DMS79 treated with DMSO at 0.1 percent for 48 hours (cell line): ENCODE data around the gene CAMP.
"Not testable (repeated sequence)": the region's sequence is repeated elsewhere in the genome, so short reads cannot be mapped to it uniquely, and the experiment has no call there.

Source experiments
- DNase-seq: peaks from one replicate; lab custom pipeline; 2025; lab: John Stamatoyannopoulos, UW

Gene CAMP, protein sequence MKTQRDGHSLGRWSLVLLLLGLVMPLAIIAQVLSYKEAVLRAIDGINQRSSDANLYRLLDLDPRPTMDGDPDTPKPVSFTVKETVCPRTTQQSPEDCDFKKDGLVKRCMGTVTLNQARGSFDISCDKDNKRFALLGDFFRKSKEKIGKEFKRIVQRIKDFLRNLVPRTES

DNA sequence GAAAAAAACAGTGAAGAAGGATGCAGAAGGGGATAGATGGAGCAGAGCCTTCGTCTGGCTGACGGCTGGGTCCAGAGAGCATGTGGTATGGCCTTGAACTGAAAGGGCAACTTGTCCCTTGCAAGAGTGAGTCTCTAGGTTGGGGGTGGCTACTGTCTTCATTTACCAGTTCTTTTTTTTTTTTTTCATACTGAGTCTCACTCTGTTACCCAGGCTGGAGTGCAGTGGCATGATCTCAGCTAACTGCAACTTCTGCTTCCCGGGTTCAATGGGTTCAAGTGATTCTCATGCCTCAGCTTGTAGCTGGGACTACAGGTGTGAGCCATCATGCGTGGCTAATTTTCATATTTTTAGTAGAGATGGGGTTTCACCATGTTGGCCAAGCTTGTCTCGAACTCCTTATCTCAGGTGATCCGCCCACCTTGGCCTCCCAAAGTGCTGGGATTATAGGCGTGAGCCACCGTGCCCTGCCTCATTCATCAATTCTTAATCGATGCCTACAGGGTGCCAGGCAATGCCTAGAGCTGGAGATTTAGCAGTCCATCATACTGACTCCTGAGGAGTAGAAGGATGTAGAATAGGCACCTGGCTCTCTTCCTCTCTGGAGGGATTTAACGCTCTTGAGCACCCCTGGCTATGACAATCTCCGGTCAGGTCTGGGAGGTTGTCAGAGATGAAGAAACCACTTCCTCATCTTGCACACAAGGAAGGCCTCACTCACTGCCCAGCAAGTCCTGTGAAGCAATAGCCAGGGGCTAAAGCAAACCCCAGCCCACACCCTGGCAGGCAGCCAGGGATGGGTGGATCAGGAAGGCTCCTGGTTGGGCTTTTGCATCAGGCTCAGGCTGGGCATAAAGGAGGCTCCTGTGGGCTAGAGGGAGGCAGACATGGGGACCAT lies at the start of gene CAMP:
CAMP (plus strand) TSS at position 880 of the 898 bp plus-strand sequence; CDS start at position 897, 17 bp downstream.
- peak; percentile 68 for DNase-seq

DNA sequence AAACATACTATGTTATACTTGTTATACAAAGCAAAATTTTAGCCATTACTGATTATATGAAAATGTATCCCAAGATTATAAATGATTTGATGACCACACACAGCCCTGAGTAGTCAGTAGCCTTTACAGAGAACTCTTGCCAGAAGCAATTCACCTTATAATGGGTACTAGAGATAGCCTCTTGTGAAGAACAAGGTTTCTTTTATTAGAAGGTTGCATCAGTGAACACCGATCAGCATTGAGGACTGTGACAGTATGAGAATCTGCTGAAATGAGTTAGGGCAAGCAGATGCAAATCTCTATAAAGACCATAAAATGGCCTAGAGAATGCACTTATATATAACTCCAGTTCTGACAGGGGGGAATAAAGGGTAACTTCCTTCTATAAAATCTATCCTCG lies 45.2 kb upstream of the CAMP start:
- no peak for DNase-seq

DNA sequence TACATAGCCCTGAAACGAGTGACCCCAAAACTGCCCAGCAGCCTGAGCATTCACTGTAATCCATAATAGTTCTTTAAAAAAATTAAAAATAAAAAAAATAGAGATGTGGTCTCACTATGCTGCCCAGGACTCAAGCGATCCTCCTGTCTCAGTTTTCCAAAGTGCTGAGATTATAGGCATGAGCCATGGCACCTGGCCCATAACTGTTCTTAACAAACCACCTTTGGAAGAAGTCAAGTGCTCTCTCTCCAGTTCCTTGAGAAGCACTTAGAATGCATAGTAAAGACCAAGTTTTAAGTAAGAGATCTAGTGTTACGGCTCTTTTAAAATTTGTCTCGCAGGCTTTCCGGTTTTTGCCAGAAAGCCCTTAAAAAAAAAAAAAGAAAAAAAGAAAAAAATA lies 43.3 kb upstream of the CAMP start:
- DNase-seq = peak; percentile 22

DNA sequence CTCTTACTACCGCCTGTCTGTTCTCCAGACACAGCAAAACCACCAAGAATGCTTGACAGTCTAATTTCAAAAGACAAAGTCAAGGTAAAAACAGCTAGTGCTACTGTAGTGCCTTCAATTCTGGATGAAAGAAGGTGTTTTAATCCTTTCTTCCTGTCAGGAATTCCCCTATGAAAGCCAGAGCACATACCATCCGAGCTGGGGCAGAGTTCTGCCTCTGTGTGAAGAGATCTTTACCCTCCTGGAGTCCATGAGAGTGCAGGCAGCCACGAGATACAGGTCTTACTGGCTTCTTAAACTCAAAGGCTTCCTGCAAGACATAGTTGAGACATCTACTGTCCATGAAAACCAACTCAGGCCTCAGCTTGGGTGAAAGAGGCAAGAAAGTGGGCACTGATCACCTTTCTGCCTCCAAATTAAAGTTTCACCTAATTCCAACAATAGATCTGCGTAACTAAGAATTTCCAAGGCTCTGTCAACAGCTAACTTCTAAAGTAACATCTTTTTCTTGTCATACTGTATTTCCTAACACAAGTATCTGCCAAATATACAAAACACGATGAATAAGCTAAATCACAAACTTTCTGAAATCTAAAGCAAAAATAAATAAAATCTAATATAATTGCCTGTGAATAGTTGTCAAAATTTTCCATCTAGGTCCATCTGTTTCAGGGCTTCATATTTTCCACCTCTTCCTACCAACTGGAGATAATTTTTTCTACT lies 42.6 kb upstream of the CAMP start:
- DNase-seq = no peak

DNA sequence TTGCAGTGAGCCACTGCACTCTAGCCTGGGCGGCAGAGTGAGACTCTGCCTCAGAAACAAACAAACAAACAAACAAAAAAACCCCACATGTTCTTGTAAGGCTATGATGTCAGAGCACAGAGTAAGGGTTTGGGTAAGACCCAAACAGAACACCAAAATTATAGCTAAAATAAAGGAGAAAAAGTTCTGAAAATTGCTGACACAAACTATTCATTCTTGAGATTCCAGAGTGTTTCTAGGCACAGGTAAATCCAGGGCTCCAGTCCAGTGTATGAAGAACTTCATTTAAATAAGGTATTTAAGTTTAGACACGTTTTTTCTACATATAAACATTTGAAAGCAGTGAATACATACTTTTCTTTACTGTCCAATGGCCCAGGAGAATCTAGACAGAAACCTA lies 39.0 kb upstream of the CAMP start:
- DNase-seq = no peak

DNA sequence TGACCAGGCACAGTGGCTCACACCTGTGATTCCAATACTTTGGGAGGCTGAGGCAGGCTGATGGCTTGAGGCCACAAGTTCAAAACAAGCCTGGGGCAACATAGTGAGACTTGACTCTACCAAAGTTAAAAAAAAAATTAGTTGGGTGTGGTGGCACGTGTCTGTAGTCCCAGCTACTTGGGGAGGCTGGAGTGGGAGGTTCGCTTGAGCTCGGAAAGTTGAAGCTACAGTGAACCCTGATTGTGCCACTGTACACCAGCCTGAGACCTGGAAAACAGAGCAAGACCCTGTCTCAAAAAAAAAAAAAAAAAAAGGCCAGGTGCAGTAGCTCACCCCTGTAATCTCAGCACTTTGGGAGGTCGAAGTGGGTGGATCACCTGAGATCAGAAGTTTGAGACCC lies 38.2 kb upstream of the CAMP start:
- DNase-seq = no peak

DNA sequence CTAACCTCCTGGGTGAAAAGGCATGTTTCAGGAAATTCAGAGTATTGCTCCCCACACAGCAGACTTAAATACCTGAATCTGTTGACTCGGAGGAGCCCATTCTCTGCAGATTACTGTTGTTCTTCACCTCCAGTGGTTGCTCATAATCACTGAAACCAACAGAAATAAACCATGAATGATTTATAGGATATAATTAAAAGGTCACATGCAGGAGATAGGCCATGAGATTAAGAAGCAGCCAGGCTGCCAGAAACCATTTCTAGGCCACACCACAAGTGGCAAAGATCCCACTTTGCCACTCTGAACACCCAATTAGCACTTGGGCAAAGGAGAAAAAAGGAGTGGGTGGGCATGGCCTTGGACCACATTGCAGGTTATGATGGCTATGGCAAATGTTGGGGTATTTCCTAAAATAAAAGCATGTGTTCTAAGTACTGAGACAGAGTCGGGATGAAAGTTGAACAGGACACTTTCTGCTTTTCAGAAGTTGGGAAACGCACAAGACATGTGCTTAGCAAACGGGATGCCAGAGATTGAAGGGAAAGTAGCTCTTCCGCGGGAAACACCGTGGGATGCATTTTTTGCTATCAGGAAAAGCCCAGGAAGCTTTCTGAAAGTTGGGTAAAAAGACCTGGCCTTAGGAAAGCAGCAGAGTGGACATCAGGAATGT lies 36.5 kb upstream of the CAMP start:
- no peak for DNase-seq

DNA sequence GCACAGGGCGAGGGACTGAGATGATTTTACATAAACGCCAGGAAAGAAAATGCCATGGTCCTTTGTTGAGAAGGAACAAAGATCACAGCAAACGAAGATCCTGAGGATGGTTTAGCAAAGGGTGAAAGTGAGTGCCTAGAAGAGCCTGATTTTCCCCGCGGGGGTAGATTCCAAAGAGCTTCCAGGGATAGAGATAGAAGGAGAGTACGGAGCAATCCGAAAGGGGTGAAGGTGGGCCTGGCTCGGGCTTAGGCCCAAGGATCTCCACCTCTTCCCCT lies 36.1 kb upstream of the CAMP start:
- no peak for DNase-seq

DNA sequence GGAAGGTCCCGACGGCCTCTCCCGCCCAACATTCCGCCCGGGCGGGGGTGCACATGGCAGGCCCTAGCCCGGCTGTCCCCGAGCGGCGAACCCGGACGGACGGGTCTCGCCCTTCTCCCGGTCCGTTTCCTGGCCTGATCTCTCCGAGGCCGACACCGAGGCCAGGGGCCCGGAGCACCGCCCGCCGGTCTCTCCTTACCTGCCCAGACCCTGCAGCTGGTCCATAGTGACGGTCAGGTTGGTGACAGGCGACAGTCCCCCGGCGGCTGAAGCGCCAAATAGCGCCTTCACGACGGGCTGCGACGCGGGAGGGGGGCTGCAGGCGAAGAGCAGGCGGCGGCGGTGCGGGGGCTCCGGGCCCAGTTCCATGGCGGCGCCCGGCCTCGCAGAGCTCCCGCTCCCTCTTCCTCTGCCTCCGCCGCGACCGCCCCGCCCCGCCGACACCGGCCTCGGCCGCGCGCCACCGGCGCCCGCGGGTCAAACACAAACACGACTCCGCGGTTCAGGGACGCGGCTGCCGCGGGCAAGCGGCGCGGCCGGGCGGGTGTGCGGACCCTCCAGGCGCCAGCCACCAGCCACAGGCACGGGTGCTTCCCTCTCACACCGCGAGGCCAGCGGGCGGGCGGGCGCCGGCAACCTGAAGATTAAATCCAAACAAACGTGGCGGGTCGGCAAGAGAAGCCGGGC lies 35.6 kb upstream of the CAMP start:
- no peak for DNase-seq

DNA sequence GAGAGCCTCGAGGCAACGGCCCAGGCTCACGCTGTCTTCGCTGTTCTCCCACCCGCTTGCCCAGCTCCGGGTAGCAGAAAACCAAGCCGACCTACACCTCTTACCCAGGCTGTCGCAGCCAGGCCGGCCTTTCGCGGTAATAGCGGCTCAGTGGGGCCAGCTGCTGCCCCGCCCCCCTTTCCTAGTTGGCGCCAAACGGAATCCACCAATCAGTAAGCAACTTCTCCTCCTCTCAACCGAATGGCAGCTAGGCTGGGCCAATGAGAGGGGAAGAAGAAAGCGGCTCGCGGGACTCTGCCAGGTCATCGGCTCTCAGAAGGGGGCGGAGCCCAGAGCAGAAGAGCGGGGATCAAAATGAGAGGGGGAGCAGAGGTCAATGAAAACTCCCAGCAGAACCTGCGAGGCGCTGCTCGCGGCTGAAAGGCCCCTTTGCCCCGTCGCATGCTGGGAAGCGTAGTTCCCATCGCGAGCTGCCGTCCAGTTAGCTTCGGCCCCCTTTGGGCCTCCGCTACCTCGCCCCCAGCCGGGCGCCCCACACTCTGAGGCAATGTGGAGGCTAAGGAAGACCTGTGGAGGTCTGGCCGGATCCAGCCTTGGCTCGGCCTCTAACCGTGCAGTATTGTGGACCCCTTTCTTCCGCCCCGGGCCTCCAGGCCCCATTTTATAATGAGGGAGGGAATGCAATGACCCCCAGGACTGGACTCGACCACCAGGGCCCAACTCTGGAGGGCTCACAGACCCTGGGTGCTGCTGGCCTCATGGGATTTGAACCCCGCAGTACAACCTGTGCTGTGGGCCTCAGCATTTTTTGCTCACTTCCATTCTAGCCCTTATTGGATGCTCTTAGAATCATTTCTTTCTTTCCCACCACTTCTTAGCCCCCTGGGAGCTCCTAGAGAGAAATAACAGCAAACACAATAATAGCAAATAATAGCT lies 34.8 kb upstream of the CAMP start, which contains the start of gene CDC25A:
CDC25A (minus strand) TSS at position 152 of the 936 bp plus-strand sequence. CDS start 470 bp downstream, outside the sequence.
- peak; percentile 91 for DNase-seq

DNA sequence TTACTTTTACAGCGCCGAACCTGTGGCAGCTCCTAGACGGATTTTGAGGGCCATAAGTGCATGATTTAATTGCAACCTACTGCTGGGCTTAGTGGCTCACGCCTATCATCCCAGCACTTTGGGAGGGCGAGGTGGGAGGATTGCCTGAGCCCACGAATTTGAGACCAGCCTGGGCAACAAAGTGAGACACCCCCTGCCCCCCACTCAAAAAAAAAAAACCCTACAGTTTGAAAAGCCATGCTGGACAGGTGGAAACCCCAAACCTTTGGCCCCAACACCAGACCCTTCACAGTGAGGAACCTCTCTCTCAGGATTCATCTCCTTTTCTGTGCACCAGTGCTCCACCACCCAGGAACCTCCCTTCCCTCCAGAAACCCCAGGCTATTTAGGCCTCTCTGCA lies 34.0 kb upstream of the CAMP start:
- no peak for DNase-seq

DNA sequence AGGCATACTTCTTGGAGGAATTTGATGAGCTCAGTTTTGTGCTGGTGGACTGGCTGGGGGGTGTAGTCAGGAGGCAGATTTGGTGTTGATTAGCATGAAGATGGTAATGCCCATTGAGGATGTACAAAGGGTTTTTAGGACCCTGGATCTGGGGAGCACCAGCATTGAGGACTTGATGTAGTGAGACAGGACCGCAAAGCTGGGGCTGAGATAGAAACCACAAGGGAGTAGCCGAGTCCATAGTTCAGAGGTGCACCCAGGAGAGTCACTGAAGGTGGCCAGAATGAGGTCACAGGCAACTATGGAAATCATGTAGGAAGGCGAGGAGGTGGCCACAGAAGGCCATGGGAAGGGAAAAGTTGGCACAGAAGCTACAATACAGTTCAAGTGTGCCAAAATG lies 32.4 kb upstream of the CAMP start:
- DNase-seq = no peak

DNA sequence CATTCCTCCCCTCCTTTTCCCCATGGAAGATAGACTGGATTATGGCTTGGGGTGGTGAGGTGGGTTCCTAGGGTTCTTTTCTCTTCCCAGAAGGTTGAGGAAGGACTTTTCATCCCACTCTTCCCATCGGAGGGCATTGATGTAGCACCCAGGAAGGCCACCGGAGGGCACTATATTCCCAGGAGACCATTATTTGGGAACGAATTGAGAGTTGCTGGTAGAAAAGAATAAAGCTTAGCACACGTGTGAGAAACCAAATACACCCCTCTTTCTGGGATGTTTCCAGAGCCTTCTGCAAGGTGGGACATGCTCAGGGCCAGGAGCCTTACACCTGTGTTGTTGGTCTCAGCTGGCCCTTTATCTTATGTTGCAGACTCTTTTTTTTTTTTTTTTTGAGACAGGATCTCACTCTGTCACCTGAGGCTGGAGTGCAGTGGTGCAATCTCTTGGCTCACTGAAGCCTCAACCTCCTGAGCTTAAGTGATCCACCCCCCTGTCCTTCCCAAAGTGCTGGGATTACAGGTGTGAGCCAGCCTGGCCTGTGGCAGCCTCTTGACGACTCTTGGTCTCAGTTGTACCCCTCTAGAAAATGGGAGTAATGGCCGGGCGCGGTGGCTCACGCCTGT lies 28.7 kb upstream of the CAMP start:
- peak; percentile 48 for DNase-seq

DNA sequence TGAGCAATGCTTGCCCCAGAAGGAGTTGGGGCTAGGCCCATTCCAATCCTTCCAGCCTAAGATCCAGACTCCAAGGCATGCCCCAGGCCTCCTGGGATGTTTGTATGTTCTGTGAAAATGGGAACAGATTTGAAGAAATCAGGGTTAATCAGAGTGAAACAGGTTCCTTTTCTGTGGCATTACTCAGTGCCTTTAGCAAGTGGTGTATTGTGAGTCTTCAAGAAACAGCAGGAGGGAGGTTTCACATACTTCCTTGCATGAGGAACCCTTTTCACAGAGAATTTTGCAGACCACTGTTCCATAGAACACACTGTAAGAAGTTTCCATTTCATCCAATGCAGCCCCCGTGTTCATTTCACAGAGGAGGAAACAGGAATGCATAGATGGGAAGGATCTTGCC lies 26.7 kb upstream of the CAMP start:
- no peak for DNase-seq

DNA sequence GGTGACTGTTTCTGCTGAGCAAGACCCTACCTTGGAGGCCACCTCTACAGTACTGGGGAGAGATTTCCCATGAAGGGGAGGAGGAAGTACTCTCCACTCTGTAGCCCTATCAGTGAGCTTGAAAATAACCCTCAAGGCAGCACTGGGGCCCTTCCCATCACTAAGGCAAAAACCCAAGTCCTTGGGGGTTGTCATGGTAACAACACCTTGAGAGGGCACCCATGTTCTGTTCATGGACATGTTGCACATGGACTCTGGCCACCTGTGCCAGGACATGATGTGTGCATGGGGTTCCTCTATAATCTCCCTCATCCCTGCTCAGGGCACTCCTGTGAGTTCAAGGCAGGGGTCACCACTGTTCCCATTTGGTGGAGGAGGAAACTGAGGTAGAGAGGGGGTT lies 24.2 kb upstream of the CAMP start:
- DNase-seq = no peak

DNA sequence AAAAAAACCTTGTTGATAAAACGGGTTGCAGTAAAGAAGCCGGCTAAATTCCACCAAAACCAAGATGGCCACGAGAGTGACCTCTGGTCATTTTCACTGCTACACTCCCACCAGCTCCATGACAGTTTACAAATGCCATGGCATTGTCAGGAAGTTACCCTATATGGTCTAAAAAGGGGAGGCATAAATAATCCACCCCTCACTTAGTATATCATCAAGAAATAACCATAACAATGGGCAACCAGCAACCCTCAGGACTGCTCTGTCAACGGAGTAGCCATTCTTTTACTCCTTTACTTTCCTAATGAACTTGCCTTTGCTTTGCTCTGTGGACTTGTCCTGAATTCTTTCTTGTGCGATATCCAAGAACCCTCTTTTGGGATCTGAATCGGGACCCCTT lies 20.7 kb upstream of the CAMP start:
- no peak for DNase-seq

DNA sequence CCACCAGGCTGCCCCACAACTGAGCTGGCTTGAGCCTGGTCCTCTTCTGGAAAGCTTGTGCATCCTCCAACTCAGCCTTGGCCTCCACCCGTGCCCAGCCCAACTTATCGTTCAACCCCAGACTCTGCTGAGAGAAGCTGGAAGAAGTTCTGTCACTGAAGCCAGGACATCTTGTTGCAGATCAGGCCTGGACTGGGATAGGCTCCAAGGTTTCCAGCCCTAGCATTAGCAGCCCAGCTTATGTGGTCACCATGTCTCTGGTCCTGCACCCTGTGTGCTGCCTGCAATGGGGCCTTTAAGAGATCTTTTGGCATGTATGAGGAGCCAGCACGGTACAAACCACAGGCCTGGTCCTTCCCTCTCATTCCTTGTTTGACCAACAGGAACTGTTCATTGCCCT lies 15.2 kb upstream of the CAMP start:
- DNase-seq = no peak

DNA sequence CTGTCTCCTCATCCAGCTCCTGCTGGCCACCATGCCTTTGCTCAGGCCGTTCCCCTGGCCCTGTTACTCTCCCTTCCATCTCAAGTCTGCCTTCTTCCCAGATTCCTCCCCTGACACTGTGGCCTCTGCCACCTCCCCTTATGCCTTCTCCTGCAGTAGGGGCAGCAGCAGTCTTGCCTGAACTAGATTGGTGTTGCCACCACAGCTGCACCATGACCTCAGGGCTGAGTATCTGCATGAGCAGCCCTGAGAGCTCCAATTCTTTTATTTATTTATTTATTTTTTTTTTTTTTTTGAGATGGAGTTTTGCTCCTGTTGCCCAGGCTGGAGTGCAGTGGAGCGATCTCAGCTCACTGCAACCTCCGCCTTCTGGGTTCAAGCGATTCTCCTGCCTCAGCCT lies 13.8 kb upstream of the CAMP start:
- no peak for DNase-seq

DNA sequence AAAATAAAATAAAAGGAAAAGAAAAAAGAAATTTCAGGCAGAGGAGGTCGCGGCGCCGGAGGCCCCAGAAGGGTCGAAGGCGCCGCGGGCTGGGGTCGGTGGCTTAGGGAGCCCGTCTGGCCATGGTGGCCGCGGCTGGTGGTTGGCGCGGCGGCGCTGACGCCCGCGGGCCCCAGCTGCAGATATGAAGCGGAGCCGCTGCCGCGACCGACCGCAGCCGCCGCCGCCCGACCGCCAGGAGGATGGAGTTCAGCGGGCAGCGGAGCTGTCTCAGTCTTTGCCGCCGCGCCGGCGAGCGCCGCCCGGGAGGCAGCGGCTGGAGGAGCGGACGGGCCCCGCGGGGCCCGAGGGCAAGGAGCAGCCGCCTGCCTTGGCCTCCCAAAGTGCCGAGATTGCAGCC lies 12.8 kb upstream of the CAMP start:
- DNase-seq = not testable (repeated sequence)

DNA sequence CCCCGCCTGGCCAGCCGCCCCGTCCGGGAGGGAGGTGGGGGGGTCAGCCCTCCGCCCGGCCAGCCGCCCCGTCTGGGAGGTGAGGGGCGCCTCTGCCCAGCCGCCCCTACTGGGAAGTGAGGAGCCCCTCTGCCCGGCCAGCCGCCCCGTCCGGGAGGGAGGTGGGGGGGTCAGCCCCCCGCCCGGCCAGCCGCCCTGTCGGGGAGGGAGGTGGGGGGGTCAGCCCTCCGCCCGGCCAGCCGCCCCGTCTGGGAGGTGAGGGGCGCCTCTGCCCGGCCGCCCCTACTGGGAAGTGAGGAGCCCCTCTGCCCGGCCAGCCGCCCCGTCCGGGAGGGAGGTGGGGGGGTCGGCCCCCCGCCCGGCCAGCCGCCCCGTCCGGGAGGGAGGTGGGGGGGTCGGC lies 11.5 kb upstream of the CAMP start:
- not testable (repeated sequence) for DNase-seq
